DOHH2 (cell line): ENCODE measurements around the gene NKAIN2.

ENCODE experiments used
- EZH2phosphoT487 ChIP-seq: fragments of 200-600 bp; sonication (generic); IDR thresholded peaks from 2 replicates; pipeline ENCODE4 v1.6.1; 2017; ENCODE audit warnings: borderline replicate concordance, mild to moderate bottlenecking, antibody characterized with exemption, low read length, moderate library complexity, mixed read lengths
- TF ChIP-seq, protein P1 (sequence below): fragments of 200-600 bp; sonication (generic); IDR thresholded peaks from one replicate; pipeline ENCODE4 v1.5.1; 2014; ENCODE audit warnings: antibody characterized with exemption, mild to moderate bottlenecking, low read depth, low read length; ENCODE audit not compliant: poor library complexity, severe bottlenecking

DNA sequence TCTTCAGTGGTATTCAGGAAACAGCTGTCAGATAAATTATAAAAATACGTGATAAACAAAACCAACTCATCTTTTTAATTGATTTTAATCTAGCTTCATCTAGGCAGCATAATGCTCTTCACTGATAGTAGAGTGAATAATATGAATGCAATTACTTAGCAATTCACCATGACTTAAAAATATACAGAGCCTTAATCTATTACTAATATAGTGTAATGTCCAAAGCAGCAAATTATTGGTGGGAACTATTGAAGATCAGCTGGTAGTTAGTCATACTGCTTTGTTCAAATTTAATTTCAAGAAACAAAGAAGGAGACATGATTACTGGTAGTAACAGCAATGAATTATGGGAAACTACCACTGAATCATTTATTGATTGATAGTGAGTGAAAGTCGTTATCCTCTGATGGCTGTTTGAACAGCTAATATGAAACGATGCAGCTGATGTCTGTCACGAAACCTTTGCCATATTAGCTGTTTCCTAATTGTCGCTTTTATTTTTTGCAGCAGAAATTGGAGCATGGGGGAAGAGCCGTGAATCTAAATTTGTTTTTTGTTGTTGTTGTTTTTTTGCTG is 99.2 kb downstream of the NKAIN2 start:
- TF ChIP-seq, protein P1, sequence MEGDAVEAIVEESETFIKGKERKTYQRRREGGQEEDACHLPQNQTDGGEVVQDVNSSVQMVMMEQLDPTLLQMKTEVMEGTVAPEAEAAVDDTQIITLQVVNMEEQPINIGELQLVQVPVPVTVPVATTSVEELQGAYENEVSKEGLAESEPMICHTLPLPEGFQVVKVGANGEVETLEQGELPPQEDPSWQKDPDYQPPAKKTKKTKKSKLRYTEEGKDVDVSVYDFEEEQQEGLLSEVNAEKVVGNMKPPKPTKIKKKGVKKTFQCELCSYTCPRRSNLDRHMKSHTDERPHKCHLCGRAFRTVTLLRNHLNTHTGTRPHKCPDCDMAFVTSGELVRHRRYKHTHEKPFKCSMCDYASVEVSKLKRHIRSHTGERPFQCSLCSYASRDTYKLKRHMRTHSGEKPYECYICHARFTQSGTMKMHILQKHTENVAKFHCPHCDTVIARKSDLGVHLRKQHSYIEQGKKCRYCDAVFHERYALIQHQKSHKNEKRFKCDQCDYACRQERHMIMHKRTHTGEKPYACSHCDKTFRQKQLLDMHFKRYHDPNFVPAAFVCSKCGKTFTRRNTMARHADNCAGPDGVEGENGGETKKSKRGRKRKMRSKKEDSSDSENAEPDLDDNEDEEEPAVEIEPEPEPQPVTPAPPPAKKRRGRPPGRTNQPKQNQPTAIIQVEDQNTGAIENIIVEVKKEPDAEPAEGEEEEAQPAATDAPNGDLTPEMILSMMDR, result no peak
- no peak for TF ChIP-seq EZH2phosphoT487
